HepG2 (cell line): ENCODE measurements around the gene CFAP97D1. TPM values are rescaled to one million over a fixed set of nuclear protein-coding genes. Genes with fewer than 3 reads are reported as not detected.

Source experiments
- ATAC-seq: fragments of 200-7000 bp; cut with Tn5 transposase; 3 replicates; pipeline ENCODE4 v1.9.1; 2020; ENCODE audit warnings: mild to moderate bottlenecking, moderate library complexity
- BruUV-seq: library from RNA; stranded (reverse); fragments of 400-500 nt; replicated peaks from 2 replicates; lab custom pipeline; 2021; lab: Mats Ljungman, UMichigan
- CTCF ChIA-PET: fragments of 300-600 bp; formaldehyde crosslinking; extraction: SDS; loops from one replicate; lab custom pipeline; 2021; ENCODE audit warnings: low total read pairs, inconsistent platforms, low intra/inter-chr PET ratio; lab: Yijun Ruan, JAX
- POLR2A ChIA-PET: fragments of 350-600 bp; sonication (Branson Sonifier 250); formaldehyde crosslinking; loops from one replicate; lab custom pipeline; 2020; ENCODE audit warnings: antibody characterized with exemption, inconsistent platforms; lab: Yijun Ruan, JAX
- DNase-seq: peaks from one replicate; pipeline ENCODE4 v3.0.0-alpha.2; 2015; ENCODE audit warnings: low spot score
- FAIRE-seq: peaks from 3 replicates; lab custom pipeline; 2011; peaks lifted over from hg19 to GRCh38; lab: Jason Lieb, UNC
- H2AFZ ChIP-seq: one replicate; pipeline ENCODE4 v1.6.1; 2011; ENCODE audit warnings: low read length, inconsistent platforms
- H3K27ac ChIP-seq: fragments of 300-600 bp; 3 replicates; pipeline ENCODE4 v1.8.0; 2011; ENCODE audit warnings: mixed run types, mild to moderate bottlenecking, mixed read lengths, low read length, inconsistent platforms; ENCODE audit not compliant: insufficient read depth; ENCODE audit errors: extremely low read length
- H3K27me3 ChIP-seq, 2 experiments: fragments of 200-600 bp in 1 of 2; 2 replicates in 1 of 2; 3 replicates in 1 of 2; pipeline versions ENCODE4 v1.6.0 to v1.8.0; 2011; ENCODE audit warnings: low read length in 2 of 2, mild to moderate bottlenecking in 2 of 2, moderate library complexity in 2 of 2, inconsistent platforms in 1 of 2; ENCODE audit not compliant: insufficient read depth in 2 of 2, control insufficient read depth in 1 of 2
- H3K36me3 ChIP-seq, 2 experiments: fragments of 200-600 bp in 1 of 2; replicated peaks in 1 of 2; 2 replicates in 1 of 2; 3 replicates in 1 of 2; pipeline versions ENCODE4 v1.5.1 to v1.8.0; 2011; ENCODE audit warnings: low read length in 2 of 2, inconsistent platforms in 1 of 2; ENCODE audit not compliant: insufficient read depth in 2 of 2, control insufficient read depth in 1 of 2
- H3K4me1 ChIP-seq: 2 replicates; pipeline ENCODE4 v1.5.1; 2012; ENCODE audit warnings: low read length, inconsistent platforms; ENCODE audit not compliant: insufficient read depth
- H3K4me2 ChIP-seq: 2 replicates; pipeline ENCODE4 v1.6.0; 2011; ENCODE audit warnings: low read depth, low read length, inconsistent platforms
- H3K4me3 ChIP-seq, 3 experiments: fragments of 200-600 bp in 1 of 3; sonication (generic), shearing (Covaris generic) in 1 of 3; replicated peaks in 1 of 3; 2 replicates each; pipeline ENCODE4 v1.5.1; 2011 to 2016; ENCODE audit warnings: low read length in 3 of 3, inconsistent platforms in 2 of 3, low read depth in 2 of 3, mild to moderate bottlenecking in 2 of 3, control low read depth in 1 of 3, mixed read lengths in 1 of 3; ENCODE audit not compliant: insufficient read depth in 1 of 3
- H3K79me2 ChIP-seq: one replicate; pipeline ENCODE4 v1.6.1; 2011; ENCODE audit warnings: low read length, inconsistent platforms; ENCODE audit not compliant: insufficient read depth
- H3K9ac ChIP-seq: 2 replicates; pipeline ENCODE4 v1.6.0; 2011; ENCODE audit warnings: mild to moderate bottlenecking, low read depth, low read length, inconsistent platforms; ENCODE audit not compliant: insufficient read depth
- H3K9me3 ChIP-seq: 2 replicates; pipeline ENCODE4 v1.5.1; 2012; ENCODE audit warnings: mild to moderate bottlenecking, low read length
- H4K20me1 ChIP-seq: 2 replicates; pipeline ENCODE4 v1.6.0; 2011; ENCODE audit warnings: inconsistent platforms, mild to moderate bottlenecking, low read length, moderate library complexity; ENCODE audit not compliant: insufficient read depth
- AHR ChIP-seq: IDR thresholded peaks from 2 replicates; pipeline ENCODE4 v1.6.1; 2018; ENCODE audit warnings: missing genetic modification reagents, missing compliant biosample characterization
- EP300 ChIP-seq, 3 experiments: sonication (generic) in 1 of 3; formaldehyde crosslinking in 1 of 3; IDR thresholded peaks; 2 replicates each; pipeline versions ENCODE4 v1.5.1 to v1.6.1; 2011 to 2020; ENCODE audit warnings: low read depth in 2 of 3, low read length in 2 of 3, borderline replicate concordance in 1 of 3, improper control_type of control experiment in 1 of 3, mild to moderate bottlenecking in 1 of 3, missing genetic modification reagents in 1 of 3, moderate library complexity in 1 of 3
- ETV6 ChIP-seq: sonication (generic); formaldehyde crosslinking; conservative IDR thresholded peaks from 2 replicates; pipeline ENCODE4 v1.4.0; 2020; ENCODE audit warnings: missing genetic modification reagents
- MTF2 ChIP-seq: sonication (generic); formaldehyde crosslinking; IDR thresholded peaks from 2 replicates; pipeline ENCODE4 v1.5.0; 2020; ENCODE audit warnings: missing genetic modification reagents, borderline replicate concordance
- NBN ChIP-seq: fragments of 450-650 bp; conservative IDR thresholded peaks from 2 replicates; pipeline ENCODE4 v1.6.1; 2017
- NFATC3 ChIP-seq: sonication (generic); formaldehyde crosslinking; IDR thresholded peaks from 2 replicates; pipeline ENCODE4 v1.5.1; 2020; ENCODE audit warnings: mild to moderate bottlenecking, missing genetic modification reagents
- NFE2L1 ChIP-seq: sonication (generic); formaldehyde crosslinking; IDR thresholded peaks from 2 replicates; pipeline ENCODE4 v1.4.0; 2020; ENCODE audit warnings: missing genetic modification reagents, mild to moderate bottlenecking, borderline replicate concordance
- NFKBIZ ChIP-seq: IDR thresholded peaks from 2 replicates; pipeline ENCODE4 v1.6.1; 2018; ENCODE audit warnings: missing genetic modification reagents, missing compliant biosample characterization
- NONO ChIP-seq, 2 experiments: fragments of 450-650 bp in 1 of 2; sonication (generic) in 1 of 2; formaldehyde crosslinking in 1 of 2; IDR thresholded peaks in 1 of 2; conservative IDR thresholded peaks in 1 of 2; 2 replicates each; pipeline versions ENCODE4 v1.6.1 to v1.8.0; 2017 to 2022; ENCODE audit warnings: mild to moderate bottlenecking in 1 of 2, missing genetic modification reagents in 1 of 2, moderate library complexity in 1 of 2
- PAF1 ChIP-seq: IDR thresholded peaks from 2 replicates; pipeline ENCODE4 v1.6.1; 2016; ENCODE audit warnings: missing genetic modification reagents, missing compliant biosample characterization
- PHF21A ChIP-seq: sonication (generic); formaldehyde crosslinking; IDR thresholded peaks from 2 replicates; pipeline ENCODE4 v1.5.0; 2020; ENCODE audit warnings: mild to moderate bottlenecking, missing genetic modification reagents
- TARDBP ChIP-seq: sonication (generic); formaldehyde crosslinking; IDR thresholded peaks from 2 replicates; pipeline ENCODE4 v1.8.0; 2022; ENCODE audit warnings: mild to moderate bottlenecking, missing genetic modification reagents
- YY1 ChIP-seq: IDR thresholded peaks from 2 replicates; pipeline ENCODE4 v1.6.1; 2011; ENCODE audit warnings: low read length, low read depth, moderate library complexity, mild to moderate bottlenecking; ENCODE audit not compliant: insufficient read depth, insufficient replicate concordance
- ZFP1 ChIP-seq: IDR thresholded peaks from 2 replicates; pipeline ENCODE4 v1.6.1; 2016
- ZNF292 ChIP-seq: sonication (generic); formaldehyde crosslinking; IDR thresholded peaks from 2 replicates; pipeline ENCODE4 v1.8.1; 2022; ENCODE audit warnings: mild to moderate bottlenecking, low read depth, missing genetic modification reagents, borderline replicate concordance
- ZNF431 ChIP-seq: sonication (generic); formaldehyde crosslinking; IDR thresholded peaks from 2 replicates; pipeline ENCODE4 v1.9.0; 2022; ENCODE audit warnings: missing genetic modification reagents, low read depth, mild to moderate bottlenecking, borderline replicate concordance
- ZNF513 ChIP-seq: sonication (generic); formaldehyde crosslinking; conservative IDR thresholded peaks from 2 replicates; pipeline ENCODE4 v1.5.0; 2020; ENCODE audit warnings: missing genetic modification reagents
- ZNF530 ChIP-seq: sonication (generic); formaldehyde crosslinking; IDR thresholded peaks from 2 replicates; pipeline ENCODE4 v1.5.0; 2020; ENCODE audit warnings: low read depth, mild to moderate bottlenecking, missing genetic modification reagents
- ZNF737 ChIP-seq: sonication (generic); formaldehyde crosslinking; IDR thresholded peaks from 2 replicates; pipeline ENCODE4 v1.5.0; 2020; ENCODE audit warnings: missing genetic modification reagents, mild to moderate bottlenecking, borderline replicate concordance
- ZNF761 ChIP-seq: sonication (generic); formaldehyde crosslinking; conservative IDR thresholded peaks from 2 replicates; pipeline ENCODE4 v1.4.0; 2020; ENCODE audit warnings: mild to moderate bottlenecking, missing genetic modification reagents
- WGBS: methylation state at CpG from one replicate; pipeline ENCODE4 v1.1.6; 2017; ENCODE audit warnings: low lambda C conversion rate; 5-methylcytosine and 5-hydroxymethylcytosine counted together
- in situ Hi-C: cut with HindIII; loops from 2 replicates; pipeline ENCODE4 v1.10.0; 2017; ENCODE audit warnings: low pct_unique_long_range_greater_than_20kb; ENCODE audit not compliant: extremely low pct_ligation_motif_present
- intact Hi-C: fragments of 100-400 bp; cut with micrococcal nuclease; formaldehyde crosslinking; loops from one replicate; pipeline ENCODE4 v1.10.0; 2022; ENCODE audit not compliant: unreplicated experiment
- polyA plus RNA-seq, 8 experiments: library from polyadenylated mRNA; depleted of rRNA in 3 of 8; stranded (reverse) in 7 of 8; unstranded in 1 of 8; fragments of >200 nt; fragmentation: Illumina TruSeq in 4 of 8; extraction: Trizol in 4 of 8; gene quantifications; 2 replicates each; pipeline versions ENCODE4 v1.2.1 to v1.2.3, GENCODE V29; 2011 to 2016; ENCODE audit warnings: low read depth in 4 of 8, missing spikeins in 1 of 8, mixed read lengths in 1 of 8; ENCODE audit not compliant: insufficient read depth in 1 of 8
- total RNA-seq, 5 experiments: library from RNA; depleted of rRNA; stranded (reverse); fragments of >200 nt; fragmentation: Illumina TruSeq; extraction: Trizol; gene quantifications; 2 replicates each; pipeline ENCODE4 v1.2.3, GENCODE V29; 2016; ENCODE audit warnings: low read depth in 1 of 5
- TF ChIP-seq, protein P1 (sequence below): sonication (generic); formaldehyde crosslinking; IDR thresholded peaks from 2 replicates; pipeline ENCODE4 v1.4.0; 2020; ENCODE audit warnings: missing genetic modification reagents

Gene CFAP97D1
- total and polyA plus RNA-seq, 2 of the 13 experiments (the other 11 are each of a cell fraction or from before 2014, with no cell fraction given), result 0.02 TPM; not detected in 1

- TF ChIP-seq ZNF513 (CRISPR knock-in tag) (no peak), NFKBIZ (CRISPR knock-in tag) (no peak), ZNF761 (CRISPR knock-in tag) (no peak), MTF2 (CRISPR knock-in tag) (no peak), PAF1 (CRISPR knock-in tag) (no peak), ZNF292 (CRISPR knock-in tag) (no peak), NFE2L1 (CRISPR knock-in tag) (no peak), NFATC3 (CRISPR knock-in tag) (no peak), ZNF530 (CRISPR knock-in tag) (no peak), ZNF431 (no peak), AHR (CRISPR knock-in tag) (no peak), YY1 (no peak)
Measured at GRCh38 chr17:43737722-43738121, 42.5 kb upstream of the CFAP97D1 start (continued).

DNA sequence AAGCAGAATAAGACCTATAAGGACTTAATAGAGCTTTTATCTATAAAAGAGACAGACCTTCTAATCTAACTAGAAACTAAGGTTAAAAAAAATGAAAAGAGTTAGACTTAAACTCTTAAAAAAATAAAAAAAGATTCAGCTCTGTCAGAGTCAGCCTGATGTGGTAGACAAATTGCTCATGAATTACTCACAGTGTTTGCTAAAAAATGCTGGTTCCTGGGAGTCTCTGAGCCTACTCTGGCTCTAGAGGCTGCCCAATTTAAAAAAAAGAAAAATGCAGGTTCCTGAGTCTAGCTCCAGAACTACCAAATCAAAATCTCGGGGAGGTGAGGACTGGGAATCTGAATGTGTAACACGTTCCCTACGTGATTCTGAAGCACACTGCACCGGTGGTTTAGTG lies 39.7 kb upstream of the CFAP97D1 start:
- intact Hi-C loops, result no loop called here
- ATAC-seq, result no peak
- TF ChIP-seq NBN (no peak), EP300 (IDR thresholded peaks at IDR 0.05; ENCODE audit: low read depth in 2 of 2, low read length in 2 of 2) (no peak), EP300 (CRISPR knock-in tag; IDR thresholded peaks at IDR 0.05; ENCODE audit: borderline replicate concordance) (no peak), TARDBP (no peak), ZNF737 (CRISPR knock-in tag) (no peak), NONO (IDR thresholded peaks at IDR 0.05) (no peak), NONO (CRISPR knock-in tag; conservative IDR thresholded peaks at IDR 0.05) (no peak), ZFP1 (CRISPR knock-in tag) (no peak), ETV6 (CRISPR knock-in tag) (no peak), PHF21A (no peak)
- TF ChIP-seq, protein P1, sequence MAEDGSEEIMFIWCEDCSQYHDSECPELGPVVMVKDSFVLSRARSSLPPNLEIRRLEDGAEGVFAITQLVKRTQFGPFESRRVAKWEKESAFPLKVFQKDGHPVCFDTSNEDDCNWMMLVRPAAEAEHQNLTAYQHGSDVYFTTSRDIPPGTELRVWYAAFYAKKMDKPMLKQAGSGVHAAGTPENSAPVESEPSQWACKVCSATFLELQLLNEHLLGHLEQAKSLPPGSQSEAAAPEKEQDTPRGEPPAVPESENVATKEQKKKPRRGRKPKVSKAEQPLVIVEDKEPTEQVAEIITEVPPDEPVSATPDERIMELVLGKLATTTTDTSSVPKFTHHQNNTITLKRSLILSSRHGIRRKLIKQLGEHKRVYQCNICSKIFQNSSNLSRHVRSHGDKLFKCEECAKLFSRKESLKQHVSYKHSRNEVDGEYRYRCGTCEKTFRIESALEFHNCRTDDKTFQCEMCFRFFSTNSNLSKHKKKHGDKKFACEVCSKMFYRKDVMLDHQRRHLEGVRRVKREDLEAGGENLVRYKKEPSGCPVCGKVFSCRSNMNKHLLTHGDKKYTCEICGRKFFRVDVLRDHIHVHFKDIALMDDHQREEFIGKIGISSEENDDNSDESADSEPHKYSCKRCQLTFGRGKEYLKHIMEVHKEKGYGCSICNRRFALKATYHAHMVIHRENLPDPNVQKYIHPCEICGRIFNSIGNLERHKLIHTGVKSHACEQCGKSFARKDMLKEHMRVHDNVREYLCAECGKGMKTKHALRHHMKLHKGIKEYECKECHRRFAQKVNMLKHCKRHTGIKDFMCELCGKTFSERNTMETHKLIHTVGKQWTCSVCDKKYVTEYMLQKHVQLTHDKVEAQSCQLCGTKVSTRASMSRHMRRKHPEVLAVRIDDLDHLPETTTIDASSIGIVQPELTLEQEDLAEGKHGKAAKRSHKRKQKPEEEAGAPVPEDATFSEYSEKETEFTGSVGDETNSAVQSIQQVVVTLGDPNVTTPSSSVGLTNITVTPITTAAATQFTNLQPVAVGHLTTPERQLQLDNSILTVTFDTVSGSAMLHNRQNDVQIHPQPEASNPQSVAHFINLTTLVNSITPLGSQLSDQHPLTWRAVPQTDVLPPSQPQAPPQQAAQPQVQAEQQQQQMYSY, result no peak

More for the DNA sequence above, 39.7 kb upstream of the CFAP97D1 start:
- Histone ChIP-seq H3K36me3 (no peaks in the 10 kb centered on the region), H3K79me2 (no peaks in the 10 kb centered on the region), H3K9me3 (no peaks in the 10 kb centered on the region), H4K20me1 (no peaks in the 10 kb centered on the region), H3K4me3 (no peak overlapping the region), H3K9ac (no peak overlapping the region), H3K4me2 (no peak overlapping the region), H3K27ac (no peak overlapping the region), H2AFZ (no peak overlapping the region), H3K27me3 (peaks cover 5 to 48% of the 10 kb centered on the region in 2 experiments; a peak in 3 of 5 replicates), H3K4me1 (no peaks in the 10 kb centered on the region)
- CTCF ChIA-PET, result no interaction called here
- in situ Hi-C loops, result no loop called here
- no peak for DNase-seq
- no TSS peak for BruUV-seq
- POLR2A ChIA-PET, result no interaction called here
- 2% methylated on average over 4 of the region's 4 CpGs for WGBS
- FAIRE-seq, result no peak
